HG03097 (cell line): ENCODE results near the gene SAFB.

Experiments used
- ATAC-seq: cut with Tn5 transposase; IDR thresholded peaks from one replicate; pipeline ENCODE4 v1.9.1; 2021; ENCODE audit not compliant: unreplicated experiment, low FRiP score

The SAFB gene

DNA sequence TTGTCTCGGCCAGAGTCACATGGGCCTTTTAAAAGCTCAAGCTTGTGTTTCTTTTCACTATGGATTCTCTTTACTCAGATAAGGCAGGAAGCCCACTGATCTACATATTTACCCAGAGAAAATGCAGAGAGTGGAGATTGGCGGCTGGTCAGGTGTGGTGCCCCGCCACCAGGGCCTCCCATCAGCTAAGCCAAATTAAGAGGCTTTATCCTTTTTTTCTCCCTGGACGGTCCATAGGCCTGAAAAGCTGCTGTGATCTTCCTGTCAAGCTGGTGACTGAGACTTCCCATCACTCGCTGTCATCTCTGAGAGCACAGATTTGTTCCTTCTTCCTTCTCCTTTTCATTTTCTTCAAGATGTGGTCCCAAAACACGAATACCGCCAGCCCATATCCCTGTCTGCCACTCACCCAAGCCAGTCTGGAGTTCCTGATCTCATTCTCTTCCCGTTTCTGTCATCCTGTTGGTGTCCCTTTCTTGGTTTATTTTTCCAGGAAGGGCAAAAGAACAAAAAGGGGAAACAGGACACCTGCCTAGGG is 1.9 kb downstream of the SAFB start:
- no peak for ATAC-seq

DNA sequence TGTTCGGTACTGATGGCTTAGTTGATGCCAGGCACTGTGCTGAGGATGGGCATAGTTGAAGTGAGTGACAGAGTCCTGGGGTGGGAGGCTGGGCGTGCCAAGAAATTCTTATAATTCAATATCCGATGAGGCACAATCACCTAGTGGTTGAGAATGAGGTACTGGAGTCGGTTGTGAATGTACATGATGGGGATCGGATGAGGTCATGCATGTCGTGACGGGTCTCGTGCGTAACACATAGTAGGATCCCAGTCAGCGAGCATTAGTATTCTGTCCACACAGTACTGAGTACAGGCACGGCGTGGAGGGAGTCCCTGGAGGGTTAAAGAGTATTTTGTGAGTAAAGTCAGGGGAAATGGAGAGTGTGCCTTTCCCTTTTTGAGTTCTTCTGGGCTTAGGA is 2.8 kb downstream of the SAFB start:
- no peak for ATAC-seq

DNA sequence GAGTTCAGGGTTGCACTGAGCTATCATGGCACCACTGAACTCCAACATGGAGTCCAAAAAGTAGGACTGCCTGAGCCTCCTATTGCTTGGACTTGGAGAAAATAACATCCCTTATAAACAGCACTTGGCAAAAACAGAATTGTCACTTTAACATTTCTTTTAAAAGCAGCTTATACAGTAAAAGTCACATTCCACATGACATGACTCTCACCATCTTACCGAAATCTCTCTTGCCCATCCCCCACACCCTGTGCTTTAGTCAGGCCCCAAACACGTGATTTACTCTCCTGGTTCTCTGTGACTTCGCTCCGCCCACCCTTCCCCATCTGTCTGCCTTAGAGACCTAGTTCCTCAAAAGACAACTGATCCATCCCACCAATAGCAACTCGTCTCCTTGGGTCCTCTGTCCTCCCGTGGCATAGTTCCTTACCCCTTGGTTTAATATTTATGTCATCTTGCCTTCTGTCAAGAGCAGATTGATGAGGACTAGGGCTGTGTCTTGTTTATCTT is 4.6 kb downstream of the SAFB start:
- no peak for ATAC-seq

DNA sequence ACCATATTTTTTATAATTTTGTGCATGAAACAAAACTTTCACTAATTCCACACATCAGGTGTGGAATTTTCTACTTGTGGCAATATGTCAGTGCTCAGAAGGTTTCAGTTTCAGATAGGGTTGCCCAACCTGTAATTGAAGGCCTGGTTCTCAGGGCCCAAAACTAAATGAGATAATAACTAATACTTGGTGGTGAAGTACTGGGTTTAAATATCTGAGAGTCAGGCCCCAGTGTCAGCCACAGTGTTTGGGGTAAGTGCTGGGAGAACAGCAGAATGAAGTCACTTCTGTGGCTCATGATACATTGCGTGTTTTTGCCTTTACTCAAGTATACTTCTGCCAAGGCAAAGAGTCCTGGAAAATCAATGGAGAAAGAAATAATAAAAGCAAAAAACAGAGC is 5.6 kb downstream of the SAFB start:
- ATAC-seq, result no peak

DNA sequence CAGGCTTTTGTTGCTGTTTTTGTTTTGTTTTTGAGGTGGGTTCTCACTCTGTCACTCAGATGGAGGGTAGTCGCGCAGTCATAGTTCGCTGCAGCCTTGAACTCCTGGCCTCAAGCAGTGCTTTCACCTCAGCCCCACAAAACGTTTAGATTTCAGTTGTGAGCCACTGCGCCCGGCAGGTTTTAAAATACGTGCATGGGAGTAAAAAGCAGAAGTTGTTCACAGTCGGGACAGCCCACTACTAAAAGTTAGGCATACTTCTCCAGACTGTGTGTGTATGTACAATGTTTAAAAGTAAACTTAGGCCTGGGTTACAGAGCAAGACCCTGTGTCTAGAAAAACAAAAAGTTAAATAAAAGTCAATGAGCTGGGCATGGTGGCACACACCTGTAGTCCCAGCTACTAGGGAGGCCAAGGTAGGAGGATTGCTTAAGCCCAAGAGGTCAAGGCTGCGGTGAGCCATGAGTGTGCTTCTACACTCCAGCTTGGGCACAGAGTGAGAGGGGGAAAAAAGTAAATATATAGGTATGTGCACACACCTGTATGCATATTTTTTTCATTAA is 6.1 kb downstream of the SAFB start:
- no peak for ATAC-seq

DNA sequence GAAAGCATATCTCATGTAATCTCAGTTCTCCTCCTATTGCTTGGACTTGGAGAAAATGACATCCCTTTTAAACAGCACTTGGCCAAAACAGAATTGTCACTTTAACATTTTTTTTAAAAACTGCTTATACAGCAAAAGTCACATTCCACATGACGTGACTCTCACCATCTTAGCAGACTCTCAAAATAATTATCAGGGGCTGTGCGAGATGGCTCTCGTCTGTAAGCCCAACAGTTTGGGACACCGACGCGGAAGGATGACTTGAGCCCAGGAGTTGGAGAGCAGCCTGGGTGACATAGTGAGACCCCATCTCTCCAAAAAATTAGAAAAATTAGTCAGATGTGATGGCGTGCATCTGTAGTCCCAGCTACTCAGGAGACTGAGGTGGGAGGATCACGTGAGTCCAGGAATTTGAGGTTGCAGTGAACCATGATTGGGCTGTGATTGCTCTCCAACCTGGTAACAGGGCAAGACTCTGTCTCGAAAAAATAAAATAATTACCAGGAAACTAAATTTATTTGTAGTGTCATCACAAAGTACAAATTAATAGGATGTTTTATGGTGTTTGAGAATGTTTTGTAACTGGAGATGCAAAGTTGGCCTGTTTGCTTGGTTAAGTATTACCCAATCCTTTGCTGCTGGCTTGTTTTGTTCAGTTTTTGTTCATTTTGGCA is 8.8 kb downstream of the SAFB start:
- ATAC-seq, result no peak

DNA sequence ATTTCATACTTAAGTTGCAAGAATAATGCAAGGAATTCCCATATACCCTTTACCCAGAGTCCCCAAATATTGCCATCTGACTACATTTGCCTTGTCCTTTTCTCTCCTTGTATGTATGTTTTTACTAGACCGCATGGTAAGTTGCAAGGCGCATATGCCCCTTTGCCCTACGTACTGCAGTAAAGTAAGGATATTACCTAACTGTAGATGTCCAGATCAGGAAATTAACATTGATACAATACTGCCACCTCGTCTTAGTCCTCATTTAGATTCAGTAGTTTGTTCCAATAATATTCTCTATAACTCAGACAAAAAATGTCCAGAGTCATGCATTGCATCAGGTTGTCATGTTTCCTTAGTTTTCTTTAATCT is 9.3 kb downstream of the SAFB start:
- no peak for ATAC-seq

DNA sequence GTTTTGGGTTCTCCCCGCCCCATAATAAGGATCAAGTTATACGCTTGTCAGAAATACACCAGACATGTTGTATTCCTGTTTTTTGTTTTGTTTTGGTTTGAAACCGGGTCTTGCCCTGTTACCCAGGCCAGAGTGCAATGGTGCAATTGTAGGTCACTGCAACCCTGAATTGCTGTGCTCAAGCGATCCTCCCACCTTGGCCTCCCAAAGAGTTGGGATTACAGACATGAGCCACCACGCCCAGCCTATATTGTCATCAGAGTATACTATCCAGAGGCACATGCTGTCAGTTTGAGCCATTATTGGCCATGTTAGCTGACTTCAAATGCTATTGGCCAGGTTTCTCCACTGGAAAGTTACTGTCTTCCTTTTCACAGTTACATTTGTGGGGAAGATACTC is 9.8 kb downstream of the SAFB start:
- ATAC-seq, result no peak

DNA sequence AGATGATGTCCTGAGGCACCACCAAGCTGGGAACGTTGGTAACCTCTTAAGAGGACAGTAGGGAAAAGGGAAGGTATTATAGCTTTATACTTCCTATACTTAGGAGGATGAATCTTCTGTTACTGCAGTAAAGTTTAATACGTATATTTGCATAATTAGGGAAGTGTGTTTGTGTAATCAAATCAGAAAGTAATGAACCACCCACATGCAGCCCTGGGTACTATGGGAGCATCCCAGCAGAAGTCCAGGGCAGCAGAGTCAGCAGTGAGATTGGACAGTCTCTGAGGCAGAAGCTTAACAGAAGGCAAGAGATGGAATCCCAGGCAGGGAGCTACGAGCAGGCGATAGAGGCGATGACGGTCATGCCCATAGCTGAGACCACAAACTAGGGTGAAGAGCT is 12.5 kb downstream of the SAFB start:
- no peak for ATAC-seq

DNA sequence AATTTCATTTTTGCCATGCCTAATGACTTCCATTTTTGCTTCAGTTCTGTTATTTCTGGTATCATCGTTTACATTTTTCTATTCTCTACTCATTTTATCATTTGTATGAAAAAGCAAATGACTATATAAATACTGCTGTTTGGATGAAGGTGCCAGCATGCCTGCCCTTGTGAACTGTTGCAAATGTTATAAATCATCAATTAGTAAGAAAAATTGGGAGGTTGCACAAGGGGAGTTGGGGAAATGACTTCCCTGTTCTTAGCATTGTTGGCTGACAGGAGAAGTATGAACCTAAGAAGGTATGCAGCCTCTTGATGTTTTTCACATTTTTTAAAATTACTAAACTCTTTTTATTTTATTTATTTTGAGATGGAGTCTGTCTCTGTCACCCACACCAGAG is 15.1 kb downstream of the SAFB start:
- no peak for ATAC-seq

DNA sequence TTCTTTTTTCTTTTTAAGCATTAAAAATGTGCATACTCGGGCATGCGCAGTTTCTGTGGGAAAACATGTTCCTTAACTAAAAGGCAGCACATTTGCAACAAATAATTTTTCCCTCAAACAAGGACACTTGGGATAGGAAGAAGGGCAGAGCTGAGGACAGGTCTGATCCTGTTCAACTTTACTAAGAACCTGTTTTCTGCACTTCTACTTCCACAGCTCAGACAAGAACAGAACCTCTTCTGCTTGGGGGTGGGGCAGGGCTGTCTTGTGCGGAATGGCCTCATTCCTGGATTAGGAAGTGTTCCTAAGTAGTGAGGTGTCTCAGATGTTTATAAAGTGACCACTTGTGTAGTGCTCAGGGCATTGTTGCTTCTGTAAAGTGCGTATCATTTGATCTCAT is 18.3 kb downstream of the SAFB start:
- no peak for ATAC-seq

DNA sequence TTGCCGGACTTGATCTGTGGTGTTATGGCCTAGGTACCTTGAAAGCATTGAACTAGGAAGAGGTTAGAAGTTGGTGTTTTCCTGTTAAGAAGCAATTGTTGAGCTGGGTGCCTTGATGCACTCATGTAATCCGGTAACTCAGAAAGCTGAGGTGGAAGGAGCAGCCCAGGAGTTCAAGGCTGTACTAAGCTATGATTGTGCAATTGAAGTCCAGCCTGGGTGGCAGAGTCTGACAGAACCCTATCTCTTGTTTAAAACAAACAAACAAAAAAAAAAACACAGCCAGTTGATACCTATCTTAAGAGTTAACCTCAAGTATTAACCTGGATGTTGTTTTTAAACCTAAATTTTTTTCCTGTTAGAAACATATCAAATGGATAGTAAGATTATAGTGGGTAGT is 19.3 kb downstream of the SAFB start:
- no peak for ATAC-seq

DNA sequence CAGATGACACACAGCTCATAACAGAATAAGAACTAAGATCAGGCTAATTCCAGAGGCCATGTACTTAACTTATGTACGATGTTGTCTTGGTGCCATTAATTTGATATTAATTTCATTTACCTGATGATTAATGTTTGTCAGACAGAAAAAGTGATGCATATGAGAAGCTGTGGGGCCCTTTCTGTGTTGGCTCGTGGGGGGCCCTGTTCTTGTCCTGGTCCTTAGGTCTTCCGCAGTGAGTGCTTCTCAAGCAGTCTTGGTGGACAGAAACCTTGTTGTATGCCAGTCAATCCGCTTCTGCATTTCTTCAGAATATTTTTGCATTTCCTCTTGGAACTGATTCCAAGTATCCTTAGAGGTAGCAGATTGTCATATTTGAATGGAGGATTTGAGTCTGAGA is 20.2 kb downstream of the SAFB start:
- no peak for ATAC-seq

DNA sequence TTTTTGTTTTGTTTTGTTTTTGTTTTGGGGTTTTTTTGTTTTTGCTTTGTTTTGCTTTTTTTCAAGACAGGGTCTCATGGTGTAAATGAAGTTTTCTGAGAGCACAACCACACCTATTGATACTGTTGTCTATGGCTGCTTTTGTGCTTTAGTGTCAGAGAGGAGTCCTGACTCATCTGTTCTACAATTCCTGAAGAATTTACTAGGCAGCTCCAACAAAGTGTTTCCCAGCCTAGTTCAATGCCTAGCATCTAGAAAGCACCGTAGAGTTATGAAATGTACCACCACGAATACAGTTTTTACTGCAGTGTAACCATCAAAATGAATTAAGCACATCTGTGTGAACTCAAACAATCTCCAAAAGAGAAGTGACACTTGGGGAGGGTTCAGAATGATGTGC is 21.2 kb downstream of the SAFB start:
- no peak for ATAC-seq

DNA sequence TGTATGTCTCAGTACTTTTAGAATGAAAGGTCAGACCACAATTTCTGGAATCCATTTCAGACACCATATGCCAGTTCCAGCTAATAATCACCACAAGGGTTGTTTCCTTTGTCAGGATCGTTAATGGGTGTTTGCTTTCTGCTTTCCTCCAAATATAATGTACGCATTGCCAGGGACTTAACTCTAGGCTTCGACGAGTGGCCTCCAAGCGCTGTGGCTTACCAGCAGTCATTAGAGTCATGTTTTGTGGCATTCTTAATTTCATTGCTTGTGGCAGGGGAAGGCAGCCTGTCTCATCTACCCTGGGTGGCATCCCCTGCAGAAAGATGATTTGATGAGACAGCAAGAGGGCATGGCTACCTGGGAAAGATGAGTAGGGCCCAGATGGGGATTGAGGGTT is 22.5 kb downstream of the SAFB start:
- no peak for ATAC-seq

DNA sequence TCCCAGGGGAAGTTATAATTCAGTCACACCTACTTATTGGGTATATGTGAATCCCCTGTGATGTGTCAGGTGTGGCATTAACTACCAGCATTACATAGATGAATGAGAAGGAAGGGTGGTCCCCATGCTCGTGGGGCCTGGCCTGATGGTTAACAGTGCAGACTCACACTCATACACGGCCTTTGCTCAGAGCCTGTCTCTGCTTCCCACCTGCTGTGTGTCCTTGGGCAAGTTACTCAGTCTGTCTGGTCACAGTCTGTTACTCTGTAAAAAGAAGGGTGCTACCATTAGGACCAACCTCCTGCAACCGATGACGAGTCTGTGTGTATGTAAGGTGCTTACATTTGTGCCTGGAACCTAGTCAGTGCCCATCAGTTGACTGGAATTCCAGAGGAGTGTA is 23.8 kb downstream of the SAFB start:
- no peak for ATAC-seq

DNA sequence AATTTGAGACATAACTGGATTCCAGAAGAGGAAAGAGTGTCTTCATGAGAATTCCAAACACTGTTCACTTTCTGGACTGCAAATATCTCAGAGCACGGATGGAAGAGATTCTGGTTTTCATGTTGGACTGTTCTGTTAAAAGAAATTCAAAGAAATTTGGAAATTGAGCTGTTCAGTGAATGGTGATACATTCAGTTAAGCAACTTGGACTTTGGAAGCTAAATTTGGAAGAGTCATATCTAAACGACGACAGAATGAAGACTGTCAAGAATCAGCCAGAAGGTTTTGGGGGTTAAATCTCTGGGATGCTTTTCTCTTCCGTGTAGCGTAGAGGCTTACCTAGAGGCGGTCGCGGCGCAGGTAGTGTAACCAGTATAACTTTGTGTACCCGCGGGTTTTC is 25.6 kb downstream of the SAFB start:
- no peak for ATAC-seq

DNA sequence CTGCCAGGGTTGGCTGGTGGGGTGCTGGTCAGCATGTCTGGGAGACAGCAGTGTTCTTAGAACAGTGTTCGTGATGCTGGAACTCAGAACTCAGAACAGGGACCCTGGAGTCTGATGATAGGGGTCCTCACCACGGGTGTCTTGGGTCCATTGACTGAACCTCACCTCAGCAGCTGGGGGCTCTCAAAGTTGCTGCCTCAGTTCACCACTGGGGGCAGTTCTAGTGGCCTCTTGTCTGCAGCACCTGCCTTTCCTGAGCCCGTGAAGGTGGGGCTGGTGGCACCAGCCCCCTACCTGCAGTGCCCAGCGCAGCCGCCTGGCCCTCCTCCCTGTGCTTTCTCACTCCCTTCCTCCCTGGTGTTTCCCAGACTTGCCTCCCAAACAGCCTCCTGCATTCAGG is 28.5 kb downstream of the SAFB start:
- no peak for ATAC-seq

DNA sequence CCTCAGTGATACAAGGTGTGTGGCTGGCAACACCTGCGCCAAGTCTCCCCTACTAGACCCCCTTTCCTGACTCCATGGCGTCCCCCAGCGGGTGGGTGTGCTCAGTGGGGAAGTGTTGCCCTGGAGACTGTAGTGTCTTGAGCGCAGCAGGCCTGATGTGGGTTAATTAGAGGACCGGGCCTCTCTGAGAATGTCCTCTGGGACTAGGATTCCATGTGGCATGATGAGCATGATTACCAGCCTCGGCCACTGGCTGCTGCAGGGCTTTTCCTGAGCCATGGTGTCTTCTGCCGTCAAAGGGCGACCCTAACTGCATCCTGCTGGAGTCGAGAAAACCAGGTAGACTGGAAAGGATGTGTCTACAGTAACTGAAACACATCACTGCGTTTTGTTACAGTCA is 29.4 kb downstream of the SAFB start:
- ATAC-seq, result no peak

DNA sequence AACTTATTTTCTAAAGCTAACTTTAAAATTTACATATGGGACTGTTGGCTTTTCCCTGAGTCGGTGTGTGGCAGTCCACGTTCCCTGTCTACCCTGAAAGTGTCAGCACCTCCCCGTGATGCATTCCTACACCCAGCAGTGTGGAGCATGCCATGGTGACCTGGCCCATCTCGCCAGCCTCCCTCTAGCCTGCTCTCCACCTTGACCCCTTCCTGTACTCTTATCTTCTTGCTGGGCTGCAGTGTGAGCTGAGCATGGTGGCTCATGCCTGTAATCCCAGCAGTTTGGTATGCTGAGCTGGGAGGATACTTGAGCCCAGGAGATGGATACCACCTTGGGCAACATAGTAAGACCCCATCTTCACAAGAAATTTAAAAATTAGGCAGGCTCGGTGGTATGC is 32.0 kb downstream of the SAFB start:
- ATAC-seq, result no peak

DNA sequence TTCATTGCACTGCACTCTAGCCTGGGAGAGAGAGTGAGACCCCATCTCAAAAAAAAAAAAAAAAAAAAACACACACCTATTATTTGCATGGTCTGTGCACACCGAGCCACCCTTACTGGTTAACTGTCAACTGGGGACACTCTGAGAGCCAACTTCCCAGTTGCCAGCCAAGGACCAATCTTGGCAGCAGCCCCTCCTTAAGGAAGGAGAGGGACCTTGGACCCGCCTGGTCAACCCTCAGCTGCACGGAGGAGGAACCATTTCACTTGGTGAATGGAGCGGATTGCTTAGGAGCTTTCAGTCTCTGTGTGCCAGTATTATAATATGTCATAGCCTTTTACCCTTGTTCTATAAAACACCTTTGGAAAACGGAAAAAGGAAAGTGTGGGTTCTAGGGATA is 32.5 kb downstream of the SAFB start:
- ATAC-seq, result no peak

DNA sequence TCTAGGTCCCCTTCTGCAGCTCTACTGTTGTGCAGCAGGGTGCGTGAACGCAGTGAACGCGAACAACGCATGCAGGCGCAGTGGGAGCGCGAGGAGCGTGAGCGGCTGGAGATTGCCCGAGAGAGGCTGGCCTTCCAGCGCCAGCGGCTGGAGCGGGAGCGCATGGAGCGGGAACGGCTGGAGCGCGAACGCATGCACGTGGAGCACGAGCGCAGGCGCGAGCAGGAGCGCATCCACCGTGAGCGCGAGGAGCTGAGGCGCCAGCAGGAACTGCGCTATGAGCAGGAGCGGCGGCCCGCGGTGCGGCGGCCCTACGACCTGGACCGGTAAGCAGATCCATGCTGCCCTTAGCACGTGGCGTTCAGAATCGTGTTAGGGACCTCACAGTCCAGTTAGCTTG is 38.6 kb downstream of the SAFB start:
- ATAC-seq, result no peak

DNA sequence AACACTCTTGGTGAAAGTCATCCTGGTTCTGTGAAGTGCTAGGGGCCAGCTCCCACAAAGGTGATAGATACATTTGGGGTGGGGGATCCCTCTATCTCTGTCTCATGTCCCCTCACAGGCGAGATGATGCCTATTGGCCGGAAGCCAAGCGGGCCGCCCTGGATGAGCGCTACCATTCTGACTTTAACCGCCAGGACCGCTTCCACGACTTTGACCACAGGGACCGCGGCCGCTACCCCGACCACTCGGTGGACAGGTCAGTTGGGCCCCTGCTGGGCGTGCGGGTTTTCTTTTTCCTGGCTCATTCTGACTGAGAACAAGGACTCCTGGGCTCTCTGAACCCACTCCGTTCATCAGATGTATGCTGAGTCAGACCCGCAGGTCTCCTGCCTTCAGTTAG is 41.0 kb downstream of the SAFB start:
- no peak for ATAC-seq
